HFF-Myc (cell line): ENCODE data around the gene COMMD1.

Source experiments
- DNase-seq: peaks from one replicate; pipeline ENCODE4 v3.0.0-alpha.2; 2011; ENCODE audit warnings: low read depth; ENCODE audit errors: extremely low read depth
- H3K4me3 ChIP-seq: replicated peaks from 2 replicates; pipeline ENCODE4 v1.5.1; 2011; ENCODE audit warnings: low read depth, mild to moderate bottlenecking, control low read depth, low read length
- TF ChIP-seq, protein P1 (sequence below): IDR thresholded peaks from 2 replicates; pipeline ENCODE4 v1.5.1; 2012; ENCODE audit warnings: mild to moderate bottlenecking, low read depth, low read length, control low read depth; ENCODE audit errors: missing control alignments

The COMMD1 gene

DNA sequence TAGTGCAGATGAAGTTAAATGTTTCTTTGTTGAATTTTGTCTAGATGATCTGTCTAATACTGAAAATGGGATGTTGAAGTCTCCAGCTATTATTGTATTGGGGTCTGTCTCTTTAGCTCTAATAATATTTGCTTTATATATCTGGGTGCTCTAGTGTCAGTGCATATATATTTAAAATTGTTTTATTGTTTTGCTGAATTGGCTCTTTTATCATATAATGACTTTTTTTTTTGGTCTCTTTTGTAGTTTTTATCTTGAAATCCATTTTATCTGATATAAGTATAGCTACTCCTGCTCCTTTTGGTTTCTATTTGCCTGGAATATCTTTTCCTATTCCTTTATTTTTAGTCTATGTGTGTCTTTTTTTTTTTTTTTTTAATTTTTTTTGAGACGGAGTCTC lies 79.2 kb downstream of the COMMD1 start:
- H3K4me3 ChIP-seq = no peak overlapping the region
- TF ChIP-seq, protein P1, sequence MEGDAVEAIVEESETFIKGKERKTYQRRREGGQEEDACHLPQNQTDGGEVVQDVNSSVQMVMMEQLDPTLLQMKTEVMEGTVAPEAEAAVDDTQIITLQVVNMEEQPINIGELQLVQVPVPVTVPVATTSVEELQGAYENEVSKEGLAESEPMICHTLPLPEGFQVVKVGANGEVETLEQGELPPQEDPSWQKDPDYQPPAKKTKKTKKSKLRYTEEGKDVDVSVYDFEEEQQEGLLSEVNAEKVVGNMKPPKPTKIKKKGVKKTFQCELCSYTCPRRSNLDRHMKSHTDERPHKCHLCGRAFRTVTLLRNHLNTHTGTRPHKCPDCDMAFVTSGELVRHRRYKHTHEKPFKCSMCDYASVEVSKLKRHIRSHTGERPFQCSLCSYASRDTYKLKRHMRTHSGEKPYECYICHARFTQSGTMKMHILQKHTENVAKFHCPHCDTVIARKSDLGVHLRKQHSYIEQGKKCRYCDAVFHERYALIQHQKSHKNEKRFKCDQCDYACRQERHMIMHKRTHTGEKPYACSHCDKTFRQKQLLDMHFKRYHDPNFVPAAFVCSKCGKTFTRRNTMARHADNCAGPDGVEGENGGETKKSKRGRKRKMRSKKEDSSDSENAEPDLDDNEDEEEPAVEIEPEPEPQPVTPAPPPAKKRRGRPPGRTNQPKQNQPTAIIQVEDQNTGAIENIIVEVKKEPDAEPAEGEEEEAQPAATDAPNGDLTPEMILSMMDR = no peak
- DNase-seq = no peak

DNA sequence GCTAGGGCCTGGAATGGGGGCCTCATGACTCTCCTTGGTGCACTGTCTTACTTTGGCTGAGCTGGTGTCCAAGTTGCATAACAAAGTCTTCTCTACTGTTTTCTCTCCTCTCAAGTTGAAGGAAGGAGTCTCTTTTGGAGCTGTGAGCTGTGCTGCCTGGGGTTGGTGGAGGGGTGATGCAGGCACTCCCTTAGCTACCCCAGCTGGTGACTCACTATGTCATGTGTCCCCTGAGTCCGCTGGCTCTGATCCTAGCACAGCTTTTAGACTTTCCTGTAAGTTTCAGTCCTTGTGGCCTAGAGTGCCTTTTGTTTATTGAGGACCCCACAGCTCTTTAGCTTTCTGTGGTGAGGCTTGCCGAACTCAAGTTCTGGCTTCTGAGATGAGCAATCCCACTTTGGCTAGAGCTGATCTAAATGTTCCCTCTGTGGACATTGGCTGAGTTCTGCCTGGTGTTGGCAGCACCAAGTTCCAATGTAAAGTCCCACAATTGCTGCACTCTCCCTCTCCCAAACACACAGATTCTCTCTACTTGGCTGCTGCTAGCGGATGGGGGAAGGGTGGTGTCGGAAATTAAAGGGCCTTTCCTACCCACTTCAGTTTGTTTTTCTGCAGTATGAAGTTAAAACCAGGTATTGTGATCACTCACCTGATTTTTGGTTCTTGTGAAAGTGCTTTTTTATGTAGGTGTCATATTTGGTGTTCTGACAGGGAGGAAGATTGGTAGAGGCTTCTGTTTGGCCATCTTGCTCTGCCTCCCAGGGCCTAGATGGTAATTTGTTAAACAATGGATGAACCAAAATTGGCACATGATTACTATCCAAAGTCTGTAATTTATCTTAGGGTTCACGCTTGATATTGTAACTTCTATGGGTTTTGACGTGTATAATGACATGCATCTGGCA lies 83.2 kb downstream of the COMMD1 start:
- no peak overlapping the region for H3K4me3 ChIP-seq
- TF ChIP-seq, protein P1 = no peak
- DNase-seq = peak; percentile 27

DNA sequence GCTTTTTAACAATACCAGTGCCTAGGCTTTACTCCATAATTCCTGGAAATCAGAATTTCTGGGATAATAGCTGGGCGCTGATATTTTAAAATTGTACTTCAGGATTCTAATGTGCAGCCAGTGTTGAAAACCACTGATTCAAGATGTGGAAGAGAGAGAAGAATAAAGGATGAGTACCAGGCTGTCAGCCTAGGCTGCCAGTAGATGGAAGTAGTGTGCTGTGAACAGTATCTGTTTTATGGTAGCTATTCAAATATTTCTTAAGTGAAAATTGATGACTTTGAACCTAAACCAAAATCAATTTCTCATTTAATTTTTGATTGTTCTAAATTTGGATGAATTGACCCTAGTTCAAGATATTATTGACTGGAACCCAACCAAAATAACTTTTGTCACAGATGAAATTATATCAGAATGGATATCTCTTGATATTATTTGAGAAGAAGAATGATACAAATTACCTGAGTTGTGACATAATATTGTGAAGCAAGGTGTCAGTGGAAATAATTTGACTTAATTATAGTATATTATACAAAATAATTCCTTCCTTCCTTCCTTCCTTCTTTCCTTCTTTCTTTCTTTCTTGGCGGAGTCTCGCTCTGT lies 88.0 kb downstream of the COMMD1 start:
- TF ChIP-seq, protein P1 = peak; percentile 65
- DNase-seq = peak; percentile 6
- H3K4me3 ChIP-seq = no peak overlapping the region

DNA sequence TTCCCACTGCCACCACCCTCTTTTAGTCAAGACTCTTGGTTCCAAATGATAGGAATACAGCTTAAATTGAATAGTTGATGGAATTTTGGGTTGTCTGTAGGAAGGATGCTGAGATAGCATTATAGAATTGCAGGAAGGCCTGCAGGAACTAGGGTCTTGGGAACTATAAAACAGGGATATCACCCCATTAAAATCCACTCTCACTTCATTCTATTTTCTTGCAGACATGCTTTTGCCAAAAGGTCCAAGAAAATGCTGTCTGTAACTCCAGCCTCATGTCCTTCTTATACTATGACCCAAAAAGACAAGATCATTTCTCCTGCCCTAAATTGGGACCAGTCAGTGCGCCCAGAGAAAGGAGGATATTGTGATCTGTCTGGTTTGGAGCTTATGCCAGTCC lies 89.1 kb downstream of the COMMD1 start:
- no peak for DNase-seq
- H3K4me3 ChIP-seq = no peak overlapping the region
- TF ChIP-seq, protein P1 = no peak

DNA sequence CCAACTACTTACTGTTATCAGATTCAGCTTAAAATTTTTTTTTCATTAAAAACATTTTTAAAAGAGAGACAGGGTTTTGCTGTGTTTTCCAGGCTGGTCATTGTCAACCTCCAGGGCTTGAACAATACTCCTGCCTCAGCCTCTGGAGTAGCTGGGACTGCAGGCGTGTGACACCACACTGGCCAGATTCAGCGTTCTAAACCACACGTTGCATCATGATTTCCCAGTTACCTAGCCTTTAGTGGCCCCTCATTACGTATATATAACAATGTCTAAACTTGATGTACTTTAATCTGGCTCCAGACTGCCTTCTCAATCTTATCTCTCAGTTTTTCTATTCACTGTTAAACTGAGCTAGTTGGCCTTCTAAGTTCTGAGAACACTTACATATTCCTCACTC lies 89.6 kb downstream of the COMMD1 start:
- no peak overlapping the region for H3K4me3 ChIP-seq
- no peak for DNase-seq
- TF ChIP-seq, protein P1 = no peak

DNA sequence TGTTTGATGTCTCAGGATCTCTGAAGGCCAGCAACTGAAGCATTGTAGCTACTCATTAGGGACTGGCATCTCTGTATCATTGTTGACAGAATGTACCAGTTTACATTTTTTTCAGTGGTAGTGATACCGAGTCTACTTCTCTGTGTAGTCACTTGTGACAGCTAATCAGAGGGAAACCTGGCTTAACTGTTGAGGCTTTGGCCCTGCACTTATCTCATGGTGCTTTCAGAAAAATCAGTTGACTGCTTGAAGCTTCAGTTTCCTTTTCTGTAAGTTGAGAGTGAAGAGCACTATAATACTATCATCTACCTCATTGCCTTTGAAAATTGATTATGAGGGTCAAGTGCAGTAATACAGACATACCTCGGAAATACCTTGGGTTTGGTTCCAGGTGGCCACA lies 90.0 kb downstream of the COMMD1 start:
- TF ChIP-seq, protein P1 = no peak
- DNase-seq = no peak
- H3K4me3 ChIP-seq = no peak overlapping the region
